SH-SY5Y (cell line): ENCODE data around the gene ASIC1.

ENCODE experiments used
- GATA2 ChIP-seq: IDR thresholded peaks from 2 replicates; pipeline ENCODE4 v1.6.1; 2011; ENCODE audit warnings: mild to moderate bottlenecking, low read depth, low read length
- GATA3 ChIP-seq: IDR thresholded peaks from 2 replicates; pipeline ENCODE4 v1.6.1; 2011; ENCODE audit warnings: low read depth, mild to moderate bottlenecking, low read length, moderate library complexity

DNA sequence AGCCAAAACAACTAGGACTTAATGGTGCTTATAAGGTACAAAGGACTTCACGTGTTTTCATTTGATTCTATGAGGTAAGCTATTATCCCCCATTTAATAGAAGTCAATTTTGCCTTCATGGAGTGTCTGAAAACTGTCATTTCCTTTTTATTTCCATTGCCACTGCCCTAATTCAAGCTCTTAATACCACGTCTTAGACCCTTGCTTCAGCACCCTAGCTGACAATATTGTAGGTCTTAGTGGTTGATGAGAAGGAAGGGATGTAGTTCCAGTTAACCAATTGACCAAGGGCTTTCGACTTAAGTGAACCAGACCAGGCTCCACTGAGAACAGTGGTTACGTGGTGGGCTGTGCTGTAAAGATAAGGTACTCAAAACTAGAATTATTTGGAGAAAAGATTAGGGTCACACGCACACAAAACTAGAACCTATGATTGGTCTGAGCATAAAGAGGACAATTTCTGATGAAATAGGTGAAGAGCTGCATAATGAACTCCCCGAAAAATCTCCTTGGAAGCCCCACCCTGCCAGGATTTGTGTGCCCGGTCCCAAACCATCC, 9.6 kb upstream of the ASIC1 start:
- no peak for TF ChIP-seq GATA2
- TF ChIP-seq GATA3: no peak
